GM19193 (cell line): Measurements from ENCODE around the gene PRKAG2.

ENCODE experiments used
- POLR2A ChIP-seq: IDR thresholded peaks from 4 replicates; pipeline ENCODE4 v1.6.1; 2011; ENCODE audit not compliant: insufficient read depth, insufficient read length; ENCODE audit errors: extremely low read depth

PRKAG2 gene

DNA sequence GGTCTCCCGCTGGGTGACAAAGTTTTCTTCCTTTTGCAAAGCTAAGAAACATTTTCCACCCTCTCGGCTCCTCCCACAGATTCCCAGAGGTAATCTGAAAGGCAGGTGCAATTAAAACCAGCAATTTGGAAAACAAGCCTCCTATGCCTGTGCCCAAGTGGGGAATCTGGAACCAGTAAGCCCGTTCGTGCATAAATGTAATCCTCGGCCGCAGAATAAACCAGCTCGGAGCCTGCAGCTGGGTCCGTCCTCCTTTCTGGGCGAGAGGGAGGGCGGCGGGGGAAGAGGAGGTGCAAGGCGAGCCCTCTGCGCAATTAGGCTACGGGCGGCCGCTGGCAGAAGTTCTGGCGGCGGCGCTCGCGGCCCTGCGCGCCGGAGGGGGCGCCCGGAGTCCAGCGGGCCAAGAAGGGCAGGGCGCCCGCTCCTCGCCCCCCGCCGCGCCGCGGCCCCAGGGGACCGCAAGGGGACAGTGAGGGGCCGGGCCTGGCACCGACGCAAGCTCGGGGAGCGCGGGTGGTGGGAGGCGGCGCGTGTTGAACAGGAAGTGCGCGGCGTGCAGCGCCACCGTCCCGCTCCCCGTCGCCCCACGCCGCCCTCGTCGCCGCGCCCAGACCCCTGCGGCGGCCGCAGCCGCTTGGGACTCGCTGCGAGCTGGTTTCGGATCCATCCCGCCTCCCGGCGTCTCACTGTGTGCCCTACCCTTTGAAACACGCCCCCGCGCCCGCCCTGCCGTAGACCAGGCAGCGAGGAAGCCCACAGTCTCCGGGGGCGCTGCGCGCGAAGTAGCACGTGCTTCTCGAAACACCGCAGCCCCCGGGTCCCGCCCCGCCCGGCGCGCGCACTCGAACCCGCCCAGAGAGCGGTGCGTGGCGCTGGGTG is at the start of gene PRKAG2:
Gene PRKAG2 (minus strand): TSS at position 217 of the 879 bp plus-strand sequence. CDS start 495 bp downstream, outside the sequence.
- TF ChIP-seq POLR2A, result no peak

DNA sequence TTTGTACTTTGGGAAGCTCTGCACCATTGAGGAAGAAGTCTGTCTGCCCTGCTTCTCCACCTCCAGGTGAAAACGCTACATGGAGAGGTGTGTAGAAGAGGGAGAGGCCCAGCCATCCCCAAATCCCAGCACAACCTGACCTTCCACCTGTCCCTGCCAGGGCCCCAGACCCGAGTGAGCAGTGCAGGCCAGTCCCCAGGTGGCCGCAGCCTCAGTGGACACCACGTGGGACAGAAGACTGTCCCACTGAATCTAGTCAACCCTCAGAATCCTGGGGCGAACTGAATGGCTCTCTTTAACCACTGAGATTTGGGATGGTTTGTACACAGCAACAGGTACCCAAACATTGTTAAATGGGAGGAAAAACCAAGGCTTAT is 49.4 kb upstream of the PRKAG2 start:
- TF ChIP-seq POLR2A, result no peak

DNA sequence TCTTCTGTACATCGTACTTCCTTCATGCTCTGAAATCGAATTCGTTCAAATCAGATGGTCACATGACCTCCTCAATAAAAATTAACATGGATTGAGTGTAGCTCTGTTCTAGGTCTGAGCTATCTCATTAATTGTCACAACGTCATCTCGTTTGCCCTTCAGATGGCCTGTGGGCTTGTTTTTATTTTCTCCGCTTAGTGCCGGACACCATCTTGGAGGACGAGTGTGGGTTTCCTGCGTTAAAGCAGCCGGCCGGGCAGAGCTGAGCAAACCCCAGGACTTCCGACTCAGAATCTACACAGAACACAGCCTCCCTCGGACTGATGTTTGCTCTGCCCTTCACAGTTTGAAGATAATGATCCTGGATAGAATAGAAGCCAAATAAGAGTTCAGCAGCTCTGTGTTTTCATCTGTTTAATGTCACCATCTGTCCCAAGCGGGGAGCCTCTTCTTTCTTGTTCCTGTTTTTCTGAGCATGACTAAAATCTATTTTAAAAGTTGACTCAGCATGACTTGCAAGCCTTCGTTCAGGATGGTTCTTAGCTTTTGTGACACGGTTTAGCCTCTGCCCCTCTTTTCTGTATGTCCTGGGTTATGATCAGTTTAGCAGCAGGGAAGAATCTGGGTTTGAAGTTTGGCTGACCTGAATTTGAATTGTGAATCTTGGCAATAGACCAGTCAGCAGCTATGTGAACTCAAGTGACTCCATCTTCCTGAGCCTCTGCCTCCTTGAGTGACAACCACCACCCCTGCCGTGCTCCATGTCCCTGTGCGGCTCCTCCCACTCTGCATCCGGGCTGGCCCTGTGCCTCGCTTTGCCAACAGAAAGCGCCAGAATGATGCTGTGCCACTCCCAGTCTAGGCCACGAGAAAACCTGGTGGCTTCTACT is 48.8 kb upstream of the PRKAG2 start:
- TF ChIP-seq POLR2A, result no peak

DNA sequence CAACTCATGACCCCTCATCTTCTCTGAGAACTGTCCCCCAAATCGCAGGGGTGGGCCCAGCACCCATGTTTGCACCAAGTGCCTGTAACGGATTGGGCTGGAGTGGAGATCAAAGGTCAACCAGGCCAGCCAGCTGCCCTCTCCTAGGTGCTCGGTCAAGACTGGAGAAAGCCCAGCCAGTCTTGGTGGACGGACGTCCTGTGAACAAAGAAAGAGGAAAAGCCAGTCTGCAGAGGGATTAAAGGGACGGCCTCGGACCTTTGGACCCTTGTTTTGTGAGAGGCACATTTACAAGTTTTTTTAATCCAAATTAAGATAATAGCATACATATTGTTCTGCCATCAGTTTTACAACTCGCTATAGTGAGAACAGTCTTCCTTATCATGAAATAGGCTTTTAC is 47.6 kb upstream of the PRKAG2 start:
- no peak for TF ChIP-seq POLR2A

DNA sequence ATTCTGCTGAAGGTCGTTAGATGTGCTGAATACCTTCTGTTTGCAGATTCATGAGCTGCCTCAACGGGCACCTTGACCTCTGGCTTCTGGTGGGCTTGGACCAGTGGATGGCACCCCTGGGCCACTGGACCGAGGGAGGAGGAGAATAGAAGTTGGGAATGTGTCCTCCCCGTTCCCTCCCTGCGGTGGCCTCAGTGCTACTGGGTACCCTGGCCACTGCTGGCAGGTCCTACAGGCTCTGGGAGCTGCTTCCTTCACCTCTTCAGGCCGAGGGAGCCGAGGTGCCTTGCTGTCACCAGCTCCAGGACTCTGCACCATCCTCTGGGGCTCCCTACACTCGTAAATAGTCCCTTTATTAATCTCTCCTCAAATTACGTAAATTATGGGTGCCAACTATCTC is 47.1 kb upstream of the PRKAG2 start:
- TF ChIP-seq POLR2A, result no peak

DNA sequence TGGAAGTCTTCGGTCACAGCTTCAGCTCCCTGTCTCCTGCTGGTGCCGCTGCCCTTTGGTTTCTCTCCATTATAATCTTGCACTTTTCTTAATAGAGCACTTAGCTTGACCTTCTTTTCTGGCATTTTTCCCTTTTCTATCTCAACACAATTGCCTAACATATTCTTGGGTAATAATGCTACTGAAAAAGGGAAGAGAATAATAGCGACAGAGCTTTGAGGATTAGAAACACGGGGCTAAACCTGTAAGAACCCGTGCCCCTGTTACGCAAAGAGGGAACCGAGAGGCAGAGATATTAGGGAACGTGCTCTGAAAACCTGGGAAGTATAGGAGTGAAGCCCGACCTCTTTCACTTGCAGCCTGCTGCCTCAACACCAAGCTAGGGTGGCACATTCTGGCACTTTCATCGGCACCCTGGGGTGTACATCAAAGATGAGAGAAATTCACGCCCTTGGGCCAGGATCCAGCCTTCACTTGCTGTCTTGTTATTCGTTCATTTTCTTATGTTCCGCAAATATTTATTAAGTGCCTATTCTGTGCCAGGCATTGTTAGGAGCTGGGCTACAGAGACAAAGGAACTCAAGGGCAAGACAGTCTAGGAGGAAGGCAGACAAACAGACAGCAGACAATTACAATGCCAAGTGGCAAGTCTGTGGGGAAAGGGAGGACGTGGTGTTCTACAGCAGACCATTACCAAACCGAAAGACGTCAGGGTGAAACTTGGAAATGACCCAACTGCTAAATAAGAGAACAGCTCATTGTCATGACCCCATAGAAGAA is 46.4 kb upstream of the PRKAG2 start:
- no peak for TF ChIP-seq POLR2A

DNA sequence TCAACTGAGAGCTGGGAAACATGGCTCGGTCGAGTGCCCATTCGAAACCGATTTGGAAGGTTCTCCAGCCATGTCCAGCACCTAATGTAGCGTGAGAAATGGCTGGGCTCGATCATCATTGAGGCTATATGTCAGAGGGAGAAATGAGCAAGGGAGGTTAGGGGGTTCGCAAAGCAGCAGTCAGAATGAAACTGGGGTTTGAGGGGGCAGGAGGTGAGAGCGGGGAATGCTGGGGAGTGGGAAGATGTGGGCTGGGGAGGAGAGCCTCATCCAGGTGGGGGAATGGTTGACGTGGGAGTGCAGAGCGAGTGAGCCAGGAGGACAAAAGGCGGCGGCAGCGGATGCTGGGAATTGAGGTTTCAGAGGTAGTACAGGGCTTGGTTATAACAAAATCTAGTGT is 44.5 kb upstream of the PRKAG2 start:
- TF ChIP-seq POLR2A, result no peak

DNA sequence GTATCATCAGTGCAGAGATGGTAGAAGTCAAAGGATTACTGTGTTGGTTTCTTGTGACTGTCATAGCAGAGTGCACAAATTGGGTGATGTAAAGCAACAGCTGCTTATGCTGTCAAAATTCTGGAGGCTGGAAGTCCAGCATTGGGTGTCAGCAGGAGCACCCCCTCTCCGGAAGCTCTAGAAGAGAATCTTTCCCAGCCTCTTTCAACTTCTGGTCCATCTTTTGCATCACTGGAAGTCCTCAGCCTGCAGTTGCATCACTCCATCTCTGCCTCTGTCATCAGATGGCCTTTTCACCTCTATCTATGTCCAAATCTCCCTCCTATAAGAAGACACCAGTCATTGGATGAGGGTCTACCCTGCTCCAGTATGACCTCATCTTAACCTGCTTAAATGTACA is 43.6 kb upstream of the PRKAG2 start:
- TF ChIP-seq POLR2A, result no peak

DNA sequence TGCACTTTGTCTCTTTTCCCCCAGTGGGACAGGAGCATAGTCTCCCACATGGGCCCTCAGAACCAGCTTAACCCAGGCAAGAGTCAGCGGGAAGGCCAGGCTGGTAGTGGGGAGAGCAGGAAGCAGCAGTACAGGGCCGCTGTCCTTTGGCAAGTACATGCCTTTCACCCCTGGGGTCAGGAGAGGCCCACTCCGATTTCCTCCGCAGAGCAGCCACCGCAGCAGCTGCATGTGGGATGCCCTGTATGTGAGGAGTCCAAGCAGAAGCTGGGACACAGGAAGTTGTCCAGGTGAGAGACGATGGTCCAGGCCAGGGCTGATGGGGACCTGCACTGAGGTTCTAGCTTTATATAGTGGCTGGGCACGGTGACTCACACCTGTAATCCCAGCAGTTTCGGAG is 42.7 kb upstream of the PRKAG2 start:
- TF ChIP-seq POLR2A, result no peak

DNA sequence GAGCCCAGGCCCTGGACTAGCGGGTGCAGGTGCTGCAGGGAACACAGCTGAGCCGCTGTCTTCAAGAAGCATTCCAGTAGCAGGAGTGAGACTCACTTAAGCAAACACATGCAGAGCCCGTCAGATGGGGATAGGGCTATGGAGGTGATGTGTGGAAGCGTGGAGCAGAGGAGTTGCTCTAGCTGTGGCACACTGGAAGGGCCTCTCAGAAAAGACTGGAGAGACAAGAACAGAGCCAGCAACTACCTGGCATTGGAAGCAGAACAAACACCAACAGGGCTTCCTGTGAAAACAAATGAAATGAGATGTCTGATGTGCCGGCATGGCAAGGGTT is 41.6 kb upstream of the PRKAG2 start:
- TF ChIP-seq POLR2A, result no peak

DNA sequence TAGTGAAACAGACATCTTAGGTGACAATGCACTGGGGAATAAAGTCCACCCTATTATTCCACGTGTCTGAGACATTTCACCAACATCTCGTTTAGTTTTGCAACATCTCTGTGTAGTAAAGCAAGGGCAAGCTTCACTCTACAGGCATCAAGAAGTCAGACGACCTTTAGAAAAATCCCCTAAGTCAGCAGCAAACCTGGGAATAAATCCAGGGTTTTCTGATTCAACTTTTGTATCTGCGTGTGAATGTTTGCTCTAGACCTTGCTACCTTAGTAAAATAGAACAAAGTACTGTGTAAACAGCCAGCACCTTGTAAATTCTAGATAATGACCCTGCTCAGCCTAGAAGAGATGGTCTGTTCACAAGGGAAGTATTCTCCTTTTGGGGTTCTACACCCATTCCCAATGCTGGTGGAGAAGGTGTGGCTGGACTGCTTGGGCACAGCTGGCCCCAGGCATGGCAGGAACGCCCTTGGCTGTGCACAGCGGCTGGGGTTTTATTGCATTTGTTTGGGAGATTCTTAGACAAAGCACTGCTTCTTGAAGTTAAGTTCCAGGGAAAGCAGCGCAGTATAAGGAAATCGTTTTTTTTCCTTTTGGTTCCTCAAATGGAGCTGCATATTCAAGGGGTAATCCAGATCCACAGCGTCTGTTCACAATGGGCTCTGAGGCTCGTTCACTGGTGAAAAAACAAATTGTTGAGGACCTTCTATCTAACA is 41.0 kb upstream of the PRKAG2 start:
- no peak for TF ChIP-seq POLR2A

DNA sequence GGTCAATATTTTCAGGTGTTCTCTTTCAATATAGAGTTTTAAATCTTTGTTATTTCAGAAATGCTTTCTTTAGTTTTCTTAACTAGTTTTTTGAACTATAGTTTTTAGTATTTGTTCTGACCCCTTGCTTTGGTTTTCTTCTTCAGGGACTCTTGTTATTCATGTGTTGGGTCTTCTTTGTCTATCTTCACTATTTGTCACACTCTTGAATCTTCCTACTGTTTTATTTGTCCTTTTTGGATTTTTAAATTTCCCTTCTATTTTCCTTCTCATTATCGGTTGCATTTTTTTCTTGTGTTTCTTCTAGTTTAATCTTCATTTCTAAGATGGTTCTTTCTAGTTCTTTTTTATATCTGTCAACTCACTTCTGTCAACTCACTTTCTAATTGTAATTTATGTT is 37.1 kb upstream of the PRKAG2 start:
- TF ChIP-seq POLR2A, result no peak

DNA sequence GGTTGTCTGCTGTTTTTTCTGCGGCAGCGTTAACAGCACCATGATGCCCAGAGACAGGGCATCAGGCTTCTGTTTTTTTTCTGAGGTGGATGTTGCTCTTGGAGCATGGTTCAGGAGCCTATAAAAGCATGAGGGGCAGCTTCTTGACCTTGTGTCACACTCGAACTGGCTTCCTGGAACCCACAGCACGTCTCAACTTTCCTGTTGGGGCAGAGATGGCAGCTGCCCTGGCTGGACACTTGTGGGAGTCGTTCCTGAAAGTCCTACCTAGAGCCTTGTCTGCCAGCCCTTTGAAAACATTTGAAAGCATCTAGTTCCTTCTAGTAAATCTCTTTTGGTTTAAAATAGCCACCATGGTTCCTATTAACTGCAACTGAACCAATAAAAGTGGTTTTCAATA is 28.9 kb upstream of the PRKAG2 start:
- no peak for TF ChIP-seq POLR2A

DNA sequence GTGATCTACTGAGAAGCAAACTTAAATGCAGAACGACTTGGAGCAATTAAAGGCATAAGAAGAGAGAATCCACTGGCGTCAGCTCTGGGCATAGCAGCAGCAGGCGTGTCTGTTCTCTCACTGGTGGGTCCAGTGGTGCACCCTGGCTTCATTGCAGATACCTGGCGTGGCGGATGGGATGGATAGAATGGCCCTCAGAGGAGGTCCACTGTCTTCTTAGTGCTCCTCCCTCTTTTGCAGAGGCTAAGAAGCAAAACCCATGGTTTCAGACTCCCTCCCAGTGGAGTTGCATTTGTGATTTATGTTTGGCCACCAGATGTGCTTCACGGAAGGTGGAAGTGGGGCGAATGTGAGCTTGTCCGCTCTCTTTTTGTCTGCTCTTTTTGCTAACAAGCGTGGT is 28.4 kb upstream of the PRKAG2 start:
- no peak for TF ChIP-seq POLR2A

DNA sequence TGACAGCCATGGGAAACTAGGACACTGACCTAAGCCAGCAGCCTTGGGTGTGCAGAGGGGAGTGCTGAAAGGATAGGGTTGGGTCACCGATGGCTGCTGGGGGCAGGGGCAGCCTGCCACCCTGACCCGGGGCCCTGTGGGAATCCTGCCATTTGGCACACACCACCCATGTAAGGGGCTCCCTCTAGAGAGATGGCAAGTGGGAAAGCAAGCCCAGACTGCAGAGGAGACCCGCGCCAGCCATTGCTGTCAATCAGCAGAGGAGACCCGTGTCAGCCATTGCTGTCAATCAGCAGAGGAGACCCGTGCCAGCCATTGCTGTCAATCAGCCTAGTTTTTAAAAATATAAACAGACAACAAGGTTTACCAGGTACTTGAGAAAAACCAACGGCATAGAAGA is 27.4 kb upstream of the PRKAG2 start:
- TF ChIP-seq POLR2A, result no peak

DNA sequence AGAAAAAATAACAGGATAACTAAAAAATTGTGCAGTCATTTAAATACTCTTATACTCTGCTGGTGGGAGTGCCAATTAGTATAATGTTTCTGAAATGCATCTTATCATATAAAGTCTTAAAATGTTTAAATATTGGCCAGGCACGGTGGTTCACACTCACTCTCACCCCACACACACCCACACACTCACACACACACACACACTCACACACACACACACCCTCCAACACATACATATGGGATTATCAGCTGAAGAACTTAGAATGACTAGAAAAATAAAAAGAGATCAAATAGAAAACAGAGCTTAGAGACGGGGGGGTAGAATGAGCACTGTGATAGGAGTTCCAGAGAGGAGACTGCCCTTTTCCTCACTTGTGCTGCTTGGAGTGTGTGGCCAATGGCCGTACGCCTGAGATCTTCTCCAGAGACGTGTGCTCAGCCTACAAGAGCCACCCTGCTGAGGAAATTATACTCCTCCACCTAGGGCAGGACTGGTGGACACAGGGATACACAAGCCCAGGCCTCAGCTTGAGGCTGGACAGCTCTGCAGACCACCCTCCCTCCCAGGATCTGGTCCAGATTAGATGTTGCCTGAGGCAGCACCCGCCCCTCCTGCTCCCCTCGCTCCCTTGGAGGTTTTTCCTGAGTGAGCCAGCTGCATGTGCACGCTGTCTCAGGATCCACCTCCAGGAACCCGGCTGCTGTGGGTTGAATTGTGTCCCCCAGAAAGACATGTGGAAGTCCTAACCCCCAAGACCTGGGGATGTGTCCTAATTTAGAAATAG is 26.5 kb upstream of the PRKAG2 start:
- no peak for TF ChIP-seq POLR2A
